SK-N-SH (cell line): ENCODE results near the gene FAM240B. TPM values are rescaled to one million over a fixed set of nuclear protein-coding genes. Genes with fewer than 3 reads are reported as not detected.

Source experiments
- CTCF ChIA-PET: fragments of 300-600, 350-600 bp; formaldehyde crosslinking; extraction: SDS; loops from one replicate; lab custom pipeline; 2021; lab: Yijun Ruan, JAX
- POLR2A ChIA-PET: fragments of 350-600 bp; sonication (Branson Sonifier 250); formaldehyde crosslinking; extraction: SDS; loops from one replicate; lab custom pipeline; 2020; ENCODE audit warnings: antibody characterized with exemption, inconsistent platforms; lab: Yijun Ruan, JAX
- DNase-seq: peaks from one replicate; pipeline ENCODE4 v3.0.0; 2012
- H2AFZ ChIP-seq: fragments of 200-600 bp; sonication (generic); 2 replicates; pipeline ENCODE4 v1.8.1; 2016; ENCODE audit warnings: antibody characterized with exemption, mild to moderate bottlenecking, low read depth
- H3F3A ChIP-seq: fragments of 200-600 bp; sonication (generic); replicated peaks from 2 replicates; pipeline ENCODE3; 2016; ENCODE audit warnings: antibody characterized with exemption, mild to moderate bottlenecking; ENCODE audit not compliant: insufficient read depth
- H3K27ac ChIP-seq, 2 experiments: fragments of 200-500 bp in 1 of 2; fragments of 200-600 bp in 1 of 2; sonication (Bioruptor generic) in 1 of 2; sonication (generic), shearing (Covaris generic) in 1 of 2; 2 replicates each; pipeline versions ENCODE4 v1.5.1 to v1.6.1; 2014 to 2016; ENCODE audit warnings: low read depth in 2 of 2, inconsistent platforms in 1 of 2, low read length in 1 of 2, mild to moderate bottlenecking in 1 of 2, mixed read lengths in 1 of 2
- H3K27me3 ChIP-seq: fragments of 200-600 bp; sonication (generic), shearing (Covaris generic); 2 replicates; pipeline ENCODE4 v1.6.1; 2016; ENCODE audit warnings: mixed run types; ENCODE audit not compliant: insufficient read depth
- H3K36me3 ChIP-seq, 2 experiments: fragments of 200-500 bp in 1 of 2; fragments of 200-600 bp in 1 of 2; sonication (Bioruptor generic) in 1 of 2; sonication (generic) in 1 of 2; replicated peaks in 1 of 2; 2 replicates each; pipeline versions ENCODE3 to v1.5.1; 2014 to 2016; ENCODE audit warnings: low read length in 1 of 2, mild to moderate bottlenecking in 1 of 2; ENCODE audit not compliant: insufficient read depth in 2 of 2, control insufficient read depth in 1 of 2
- H3K4me1 ChIP-seq, 2 experiments: fragments of 200-500 bp in 1 of 2; fragments of 200-600 bp in 1 of 2; sonication (Bioruptor generic) in 1 of 2; sonication (generic), shearing (Covaris generic) in 1 of 2; 2 replicates each; pipeline versions ENCODE4 v1.5.1 to v1.6.1; 2014 to 2016; ENCODE audit warnings: low read depth in 1 of 2, low read length in 1 of 2, mixed run types in 1 of 2; ENCODE audit not compliant: insufficient read depth in 2 of 2, control insufficient read depth in 1 of 2
- H3K4me2 ChIP-seq: fragments of 200-600 bp; sonication (generic), shearing (Covaris generic); 2 replicates; pipeline ENCODE4 v1.6.1; 2017; ENCODE audit warnings: mixed run types
- H3K4me3 ChIP-seq, 2 experiments: fragments of 200-500 bp in 1 of 2; fragments of 200-600 bp in 1 of 2; sonication (Bioruptor generic) in 1 of 2; sonication (generic), shearing (Covaris generic) in 1 of 2; 2 replicates each; pipeline versions ENCODE4 v1.5.1 to v1.8.1; 2014 to 2016; ENCODE audit warnings: low read depth in 2 of 2, inconsistent platforms in 1 of 2, low read length in 1 of 2, mild to moderate bottlenecking in 1 of 2, mixed read lengths in 1 of 2, moderate library complexity in 1 of 2
- H3K79me2 ChIP-seq: fragments of 200-600 bp; sonication (generic); 2 replicates; pipeline ENCODE4 v1.8.1; 2017; ENCODE audit warnings: mild to moderate bottlenecking; ENCODE audit not compliant: insufficient read depth
- H3K9ac ChIP-seq: fragments of 200-600 bp; sonication (generic); 2 replicates; pipeline ENCODE4 v1.6.1; 2017; ENCODE audit warnings: mixed run types
- H3K9me2 ChIP-seq: fragments of 200-600 bp; sonication (generic); 2 replicates; pipeline ENCODE4 v1.6.1; 2017; ENCODE audit warnings: mixed run types
- H3K9me3 ChIP-seq: fragments of 200-600 bp; sonication (generic); 2 replicates; pipeline ENCODE4 v1.6.1; 2017; ENCODE audit warnings: mixed run types, mild to moderate bottlenecking, moderate library complexity
- H4K20me1 ChIP-seq: fragments of 200-600 bp; sonication (generic); 2 replicates; pipeline ENCODE4 v1.6.1; 2017; ENCODE audit warnings: mild to moderate bottlenecking, mixed run types; ENCODE audit not compliant: insufficient read depth
- CHD2 ChIP-seq: fragments of 150-350 bp; IDR thresholded peaks from 2 replicates; pipeline ENCODE4 v1.6.1; 2018; ENCODE audit warnings: low read length; ENCODE audit not compliant: partially characterized antibody
- CTCF ChIP-seq: fragments of 200-600 bp; sonication (generic); IDR thresholded peaks from 2 replicates; pipeline ENCODE4 v1.6.1; 2017; ENCODE audit warnings: antibody characterized with exemption, mild to moderate bottlenecking, moderate library complexity
- ELF1 ChIP-seq: IDR thresholded peaks from 2 replicates; pipeline ENCODE4 v1.4.0; 2012
- EZH2phosphoT487 ChIP-seq: fragments of 200-600 bp; sonication (generic); IDR thresholded peaks from 2 replicates; pipeline ENCODE4 v1.6.1; 2017; ENCODE audit warnings: low read depth, mixed run types, mild to moderate bottlenecking, antibody characterized with exemption, moderate library complexity, borderline replicate concordance
- GATA2 ChIP-seq: sonication (generic); formaldehyde crosslinking; IDR thresholded peaks from 2 replicates; pipeline ENCODE4 v1.5.0; 2020; ENCODE audit warnings: mild to moderate bottlenecking, missing genetic modification reagents
- MEF2A ChIP-seq: IDR thresholded peaks from 2 replicates; pipeline ENCODE4 v1.4.0; 2012; ENCODE audit warnings: low read depth, borderline replicate concordance
- NFIC ChIP-seq: IDR thresholded peaks from 2 replicates; pipeline ENCODE4 v1.4.0; 2012; ENCODE audit warnings: borderline replicate concordance
- RAD21 ChIP-seq: IDR thresholded peaks from 2 replicates; pipeline ENCODE4 v1.6.1; 2012; ENCODE audit warnings: mild to moderate bottlenecking, low read length
- RXRA ChIP-seq: IDR thresholded peaks from 2 replicates; pipeline ENCODE4 v1.4.0; 2012; ENCODE audit warnings: low read depth, mild to moderate bottlenecking, borderline replicate concordance
- USF1 ChIP-seq: IDR thresholded peaks from 2 replicates; pipeline ENCODE4 v1.4.0; 2012; ENCODE audit warnings: low read depth, borderline replicate concordance
- ZBTB33 ChIP-seq: IDR thresholded peaks from 2 replicates; pipeline ENCODE4 v1.4.0; 2012; ENCODE audit warnings: low read depth, borderline replicate concordance
- WGBS: methylation state at CpG from one replicate; pipeline ENCODE4 v1.1.6; 2017; ENCODE audit warnings: low lambda C conversion rate; 5-methylcytosine and 5-hydroxymethylcytosine counted together
- polyA plus RNA-seq, 3 experiments: library from polyadenylated mRNA; depleted of rRNA; stranded (reverse); fragments of >200 nt; gene quantifications; 2 replicates each; pipeline ENCODE4 v1.2.3, GENCODE V29; 2012
- TF ChIP-seq, protein P1 (sequence below): IDR thresholded peaks from 2 replicates; pipeline ENCODE4; 2012
- TF ChIP-seq, protein P2 (sequence below): fragments of 150-350 bp; IDR thresholded peaks from 2 replicates; pipeline ENCODE4 v1.6.1; 2017; ENCODE audit warnings: antibody characterized with exemption, low read length, low read depth, borderline replicate concordance
- TF ChIP-seq, protein P3 (sequence below): IDR thresholded peaks from 2 replicates; pipeline ENCODE4 v1.6.1; 2012; ENCODE audit warnings: mild to moderate bottlenecking, low read depth, low read length, moderate library complexity

Gene FAM240B
- polyA plus RNA-seq, 1 of the 3 experiments (the other 2 are of a cell fraction), result not detected

- TF ChIP-seq ZBTB33 (no peak), CTCF (no peak), ELF1 (no peak), CHD2 (no peak), EZH2phosphoT487 (no peak)
- TF ChIP-seq, protein P1, sequence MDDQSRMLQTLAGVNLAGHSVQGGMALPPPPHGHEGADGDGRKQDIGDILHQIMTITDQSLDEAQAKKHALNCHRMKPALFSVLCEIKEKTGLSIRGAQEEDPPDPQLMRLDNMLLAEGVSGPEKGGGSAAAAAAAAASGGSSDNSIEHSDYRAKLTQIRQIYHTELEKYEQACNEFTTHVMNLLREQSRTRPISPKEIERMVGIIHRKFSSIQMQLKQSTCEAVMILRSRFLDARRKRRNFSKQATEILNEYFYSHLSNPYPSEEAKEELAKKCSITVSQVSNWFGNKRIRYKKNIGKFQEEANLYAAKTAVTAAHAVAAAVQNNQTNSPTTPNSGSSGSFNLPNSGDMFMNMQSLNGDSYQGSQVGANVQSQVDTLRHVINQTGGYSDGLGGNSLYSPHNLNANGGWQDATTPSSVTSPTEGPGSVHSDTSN, result no peak
These were observed 14.9 kb upstream of the FAM240B start (continued) for GRCh38 chr9:38734831-38735230.

DNA sequence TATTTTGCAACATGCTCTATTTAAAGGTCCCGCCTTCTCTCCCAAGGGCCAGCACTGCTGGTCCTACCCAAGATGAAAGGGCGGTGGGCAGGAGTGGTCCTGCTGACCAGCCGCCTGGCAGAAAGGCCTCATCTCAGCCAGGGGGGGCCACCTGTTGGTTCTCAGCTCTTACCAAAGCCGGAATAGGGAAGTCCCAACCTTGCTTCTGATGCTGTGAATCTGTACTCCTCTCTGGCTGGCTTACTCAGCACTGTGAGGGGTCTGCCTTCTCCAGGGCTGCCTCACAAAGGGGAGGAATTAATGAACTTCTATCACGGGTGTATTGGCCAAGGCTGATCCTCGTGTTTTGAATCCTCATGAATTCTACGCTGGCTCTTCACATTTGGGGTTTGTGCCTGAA is 13.6 kb upstream of the FAM240B start:
- no peaks in the 10 kb centered on the region for H3F3A ChIP-seq
- peaks cover 0 to 16% of the 10 kb centered on the region in 2 experiments; a peak in 2 of 4 replicates for H3K4me1 ChIP-seq
- no peaks in the 10 kb centered on the region for H3K79me2 ChIP-seq
- POLR2A ChIA-PET, result no interaction called here
- TF ChIP-seq RAD21, result no peak
- no peak for TF ChIP-seq NFIC
- no peak for TF ChIP-seq MEF2A
- TF ChIP-seq GATA2, result no peak
- TF ChIP-seq, protein P2, sequence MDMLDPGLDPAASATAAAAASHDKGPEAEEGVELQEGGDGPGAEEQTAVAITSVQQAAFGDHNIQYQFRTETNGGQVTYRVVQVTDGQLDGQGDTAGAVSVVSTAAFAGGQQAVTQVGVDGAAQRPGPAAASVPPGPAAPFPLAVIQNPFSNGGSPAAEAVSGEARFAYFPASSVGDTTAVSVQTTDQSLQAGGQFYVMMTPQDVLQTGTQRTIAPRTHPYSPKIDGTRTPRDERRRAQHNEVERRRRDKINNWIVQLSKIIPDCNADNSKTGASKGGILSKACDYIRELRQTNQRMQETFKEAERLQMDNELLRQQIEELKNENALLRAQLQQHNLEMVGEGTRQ, result no peak
- TF ChIP-seq RXRA, result no peak
- TF ChIP-seq USF1, result no peak
- no peak for TF ChIP-seq CHD2
- TF ChIP-seq, protein P3, sequence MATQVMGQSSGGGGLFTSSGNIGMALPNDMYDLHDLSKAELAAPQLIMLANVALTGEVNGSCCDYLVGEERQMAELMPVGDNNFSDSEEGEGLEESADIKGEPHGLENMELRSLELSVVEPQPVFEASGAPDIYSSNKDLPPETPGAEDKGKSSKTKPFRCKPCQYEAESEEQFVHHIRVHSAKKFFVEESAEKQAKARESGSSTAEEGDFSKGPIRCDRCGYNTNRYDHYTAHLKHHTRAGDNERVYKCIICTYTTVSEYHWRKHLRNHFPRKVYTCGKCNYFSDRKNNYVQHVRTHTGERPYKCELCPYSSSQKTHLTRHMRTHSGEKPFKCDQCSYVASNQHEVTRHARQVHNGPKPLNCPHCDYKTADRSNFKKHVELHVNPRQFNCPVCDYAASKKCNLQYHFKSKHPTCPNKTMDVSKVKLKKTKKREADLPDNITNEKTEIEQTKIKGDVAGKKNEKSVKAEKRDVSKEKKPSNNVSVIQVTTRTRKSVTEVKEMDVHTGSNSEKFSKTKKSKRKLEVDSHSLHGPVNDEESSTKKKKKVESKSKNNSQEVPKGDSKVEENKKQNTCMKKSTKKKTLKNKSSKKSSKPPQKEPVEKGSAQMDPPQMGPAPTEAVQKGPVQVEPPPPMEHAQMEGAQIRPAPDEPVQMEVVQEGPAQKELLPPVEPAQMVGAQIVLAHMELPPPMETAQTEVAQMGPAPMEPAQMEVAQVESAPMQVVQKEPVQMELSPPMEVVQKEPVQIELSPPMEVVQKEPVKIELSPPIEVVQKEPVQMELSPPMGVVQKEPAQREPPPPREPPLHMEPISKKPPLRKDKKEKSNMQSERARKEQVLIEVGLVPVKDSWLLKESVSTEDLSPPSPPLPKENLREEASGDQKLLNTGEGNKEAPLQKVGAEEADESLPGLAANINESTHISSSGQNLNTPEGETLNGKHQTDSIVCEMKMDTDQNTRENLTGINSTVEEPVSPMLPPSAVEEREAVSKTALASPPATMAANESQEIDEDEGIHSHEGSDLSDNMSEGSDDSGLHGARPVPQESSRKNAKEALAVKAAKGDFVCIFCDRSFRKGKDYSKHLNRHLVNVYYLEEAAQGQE, result no peak
- DNase-seq, result no peak
- H3K9ac ChIP-seq, result no peak overlapping the region
- H4K20me1 ChIP-seq, result no peaks in the 10 kb centered on the region
- CTCF ChIA-PET, result no interaction called here
- no peak overlapping the region for H3K27ac ChIP-seq
- no peaks in the 10 kb centered on the region for H3K36me3 ChIP-seq
- H3K9me3 ChIP-seq, result no peaks in the 10 kb centered on the region
- WGBS, result 59% methylated on average over 5 of the region's 7 CpGs
- no peak overlapping the region for H3K4me3 ChIP-seq
- no peaks in the 10 kb centered on the region for H3K27me3 ChIP-seq
- H2AFZ ChIP-seq, result no peak overlapping the region
- no peak overlapping the region for H3K4me2 ChIP-seq
- H3K9me2 ChIP-seq, result no peaks in the 10 kb centered on the region
